ENCODE results near the gene EBF4.
"Not testable (repeated sequence)": the region's sequence is repeated elsewhere in the genome, so short reads cannot be mapped to it uniquely, and the experiment has no call there.

EBF4 gene

DNA sequence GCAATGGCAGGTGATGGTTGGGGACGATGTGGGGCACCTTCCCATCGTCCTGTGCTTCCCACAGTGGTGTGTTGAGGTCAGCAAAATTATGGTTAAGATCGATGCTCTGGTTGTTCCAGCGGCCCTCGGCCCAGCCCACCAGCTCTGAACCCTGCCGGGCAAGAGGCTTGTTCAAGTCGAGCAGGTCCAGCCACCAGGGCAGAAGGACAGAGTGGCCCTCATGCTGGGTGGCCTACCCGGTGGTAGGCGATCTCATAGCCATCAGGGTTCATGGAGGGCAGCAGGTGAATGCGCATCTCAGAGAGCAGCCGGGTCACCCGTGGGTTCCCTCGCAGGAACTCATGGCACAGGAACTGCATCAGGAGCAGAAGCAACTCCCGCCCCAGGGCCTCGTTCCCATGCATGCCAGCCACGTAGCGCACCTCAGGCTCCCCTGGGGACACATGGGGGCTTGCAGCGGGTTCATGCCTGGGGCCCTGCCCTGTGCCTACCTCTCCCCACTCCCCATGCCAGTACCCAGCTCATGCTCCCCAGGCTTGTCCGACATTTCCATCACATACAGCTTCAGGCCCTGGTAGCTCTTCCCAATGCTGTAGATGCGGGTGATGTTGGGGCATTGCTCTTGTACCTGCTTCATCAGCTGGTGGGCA, 103.6 kb downstream of the EBF4 start:
- no peak for DNase-seq (ENCODE audit: low spot score)

DNA sequence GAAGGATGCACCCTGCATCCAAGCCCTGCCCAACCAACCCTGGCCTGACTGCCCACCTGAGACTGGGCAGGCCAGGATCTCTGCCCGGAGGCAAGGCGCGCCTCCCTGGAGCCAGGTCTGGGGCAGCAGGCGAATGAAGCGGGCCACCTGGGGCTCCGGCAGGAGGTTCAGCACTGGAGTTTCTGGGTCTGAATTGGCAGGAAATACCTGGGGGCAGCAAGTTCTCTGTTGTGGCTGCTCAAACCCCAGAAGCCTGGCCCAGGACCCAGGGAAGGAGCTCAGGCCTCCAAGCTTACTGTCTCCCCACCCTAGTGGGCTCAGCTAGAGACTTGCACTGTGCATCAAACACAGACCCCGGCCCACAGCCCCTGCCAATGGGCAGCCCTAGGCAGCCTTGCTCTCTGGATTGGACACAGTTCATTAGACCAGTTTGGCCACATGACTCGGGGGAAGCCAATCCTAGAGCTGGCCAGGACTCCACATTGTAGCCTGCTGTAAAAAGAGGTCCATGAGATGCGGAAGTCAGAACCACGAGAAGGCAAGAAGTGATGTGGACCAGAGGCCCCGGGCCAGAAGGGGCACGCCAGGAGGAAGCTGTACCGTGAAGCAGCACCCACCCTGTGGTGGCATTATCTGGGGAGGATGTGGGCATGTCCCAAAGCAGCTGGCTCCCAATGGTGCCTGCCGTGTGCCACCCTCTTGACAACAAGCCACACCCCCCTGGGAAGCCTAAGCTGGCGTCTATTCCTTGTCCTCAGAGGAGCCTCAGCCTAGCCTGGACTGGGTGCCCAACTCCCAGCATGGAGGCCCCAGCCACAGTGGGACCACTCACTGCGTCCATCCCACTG, 104.8 kb downstream of the EBF4 start:
- no peak for DNase-seq (ENCODE audit: low spot score)

DNA sequence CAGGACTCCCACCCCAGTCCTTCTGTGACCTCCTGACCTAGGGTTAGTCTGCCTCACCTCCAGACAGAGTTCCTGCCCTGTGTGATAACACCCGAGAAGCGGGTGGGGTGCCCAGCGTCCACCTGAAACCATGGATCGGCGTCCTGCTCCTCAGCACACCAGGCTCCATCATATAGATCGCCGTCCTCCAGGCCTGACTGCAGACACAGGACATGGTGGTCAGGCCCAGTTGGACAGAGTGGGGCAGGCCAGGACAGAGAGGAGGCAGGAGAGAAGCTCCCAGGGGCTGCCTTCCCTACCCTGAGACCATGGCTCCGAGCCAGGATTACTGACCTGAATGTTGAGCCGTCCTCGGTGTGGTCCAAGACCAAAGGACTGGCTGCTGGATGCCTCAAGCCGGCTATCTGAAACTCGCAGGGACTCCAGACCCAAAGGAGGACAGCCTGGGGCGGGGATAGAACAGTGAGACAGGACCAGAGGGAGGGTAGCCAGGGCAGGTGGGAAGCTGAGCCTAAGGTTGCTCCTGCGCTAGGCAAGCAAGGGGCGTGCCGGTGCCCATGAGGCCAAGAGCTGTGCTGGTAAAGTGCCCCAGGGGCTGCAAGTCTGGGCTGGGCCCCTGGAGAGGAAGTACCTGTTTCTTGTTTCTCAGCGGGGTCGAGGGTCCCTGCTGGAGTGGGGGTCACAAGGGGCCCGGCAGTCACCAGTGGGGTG, 105.7 kb downstream of the EBF4 start:
- DNase-seq (ENCODE audit: low spot score): no peak

DNA sequence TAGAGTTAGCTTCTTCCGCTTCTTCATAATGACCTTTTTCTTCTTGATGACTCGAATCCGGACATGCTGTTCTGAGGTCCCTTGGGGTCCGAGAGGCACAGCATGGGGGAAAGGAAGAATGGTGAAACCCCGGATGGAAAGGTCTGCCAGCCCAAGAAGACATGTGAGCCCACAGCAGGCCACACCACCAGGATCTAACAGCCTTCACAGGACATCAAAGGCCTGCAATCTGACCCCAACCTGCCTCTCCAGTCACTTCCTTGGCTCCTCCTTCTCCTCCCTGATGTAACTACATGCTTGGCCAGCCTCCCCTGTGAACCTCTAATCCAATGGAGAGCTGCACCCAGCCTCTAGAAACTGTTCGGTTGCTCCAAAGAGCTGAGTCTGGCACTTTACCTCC, 106.2 kb downstream of the EBF4 start:
- DNase-seq (ENCODE audit: low spot score): no peak

DNA sequence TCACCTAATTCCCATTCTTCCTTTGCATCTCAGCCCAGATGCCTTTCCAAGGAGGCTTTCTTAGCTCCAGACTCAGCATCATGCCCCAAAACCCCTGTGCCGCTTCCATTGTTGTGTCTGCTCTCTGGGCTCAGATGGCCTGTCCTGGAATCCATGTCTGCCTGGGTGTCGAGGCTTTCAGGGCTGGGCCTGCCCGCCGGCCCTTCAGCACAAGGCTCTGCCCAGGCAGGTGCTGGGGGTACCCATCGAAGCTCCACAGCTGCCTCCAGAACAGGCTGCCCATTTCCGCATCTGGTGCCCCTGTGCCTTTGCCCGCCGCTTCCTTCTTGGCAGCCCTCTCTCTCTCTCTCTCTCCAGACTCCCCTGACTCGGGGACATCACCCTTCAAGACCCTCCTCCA, 106.7 kb downstream of the EBF4 start:
- no peak for DNase-seq (ENCODE audit: low spot score)

DNA sequence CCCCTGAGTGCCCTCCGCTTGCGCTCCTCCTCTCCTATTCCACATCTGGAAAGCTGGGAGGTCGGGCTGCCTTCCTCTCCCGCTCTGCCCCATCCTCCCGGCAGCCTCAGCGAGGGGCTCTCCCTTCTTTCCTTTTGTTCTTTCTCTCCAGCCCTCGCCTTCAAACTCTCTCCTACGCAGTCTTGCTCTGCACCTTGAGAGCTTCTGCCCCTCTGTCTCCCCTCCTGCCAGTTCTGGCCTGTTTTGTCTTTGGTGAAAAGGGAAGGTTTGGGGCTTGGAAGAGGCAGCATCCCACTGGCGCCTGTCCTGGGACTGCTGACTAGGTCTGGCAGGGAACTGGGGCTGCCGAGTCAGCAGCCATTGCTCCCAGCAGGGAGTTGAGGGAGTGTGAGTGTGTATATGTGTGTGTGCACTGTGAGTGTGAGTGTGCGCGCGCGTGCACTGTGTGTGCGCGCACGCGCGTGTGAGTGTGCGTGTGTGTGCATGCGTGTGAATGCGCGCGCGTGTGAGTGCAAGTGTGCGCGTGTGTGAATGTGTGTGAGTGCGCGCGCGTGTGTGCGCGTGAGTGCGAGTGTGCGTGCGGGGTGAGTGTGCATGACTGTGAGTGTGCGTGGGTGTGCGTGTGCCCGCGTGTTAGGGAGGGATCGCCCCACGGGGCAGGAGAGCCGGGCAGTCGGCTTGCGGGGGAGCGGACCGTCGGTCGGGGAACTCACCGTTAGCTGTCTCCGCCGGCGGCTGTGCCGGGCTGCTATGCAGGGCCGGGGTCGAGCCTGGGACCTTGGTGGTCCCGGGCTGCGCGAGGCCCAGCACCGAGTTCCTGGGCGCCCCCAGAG, 107.3 kb downstream of the EBF4 start:
- no peak for DNase-seq (ENCODE audit: low spot score)

DNA sequence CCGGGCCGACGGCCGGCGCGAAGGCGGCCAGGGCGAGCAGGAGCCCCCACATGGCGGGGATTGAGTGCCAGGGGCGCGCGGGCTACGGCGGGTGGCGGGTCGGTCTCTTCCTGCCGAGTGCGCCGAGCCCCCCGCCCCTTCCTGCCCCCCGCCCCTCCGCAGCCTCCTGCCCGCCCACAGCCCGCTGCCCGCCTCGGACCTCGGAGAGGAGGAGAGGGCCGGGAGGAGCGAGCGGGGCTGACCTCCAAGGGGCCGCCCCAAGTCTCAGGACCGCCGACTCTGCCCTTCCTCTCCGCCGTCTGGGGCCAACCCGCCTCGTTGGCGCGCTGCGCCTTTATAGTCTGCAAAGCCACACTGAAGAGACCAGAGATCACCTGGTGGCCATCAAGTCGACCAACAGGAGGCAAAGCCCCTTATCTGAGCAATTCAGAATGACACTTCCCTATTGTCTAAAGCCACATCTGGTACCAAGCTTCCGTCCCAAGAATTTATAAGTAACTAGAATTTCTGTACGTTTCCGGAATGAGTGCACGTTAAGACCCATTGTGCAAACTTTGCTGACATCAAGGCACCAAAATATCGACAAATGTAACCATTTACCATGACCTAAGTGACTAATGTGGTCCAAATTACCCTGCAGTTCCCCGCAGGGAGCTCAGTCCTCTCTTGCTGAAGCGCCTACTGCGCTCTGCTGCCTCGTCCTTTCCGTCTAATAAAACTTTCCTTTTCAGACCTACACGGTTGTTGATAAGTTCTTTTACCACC, 108.1 kb downstream of the EBF4 start, which contains the start of gene CPXM1:
CPXM1 (minus strand) TSS at position 107 of the 765 bp plus-strand sequence; CDS start at position 52, 55 bp downstream.
- DNase-seq (ENCODE audit: low spot score): no peak

DNA sequence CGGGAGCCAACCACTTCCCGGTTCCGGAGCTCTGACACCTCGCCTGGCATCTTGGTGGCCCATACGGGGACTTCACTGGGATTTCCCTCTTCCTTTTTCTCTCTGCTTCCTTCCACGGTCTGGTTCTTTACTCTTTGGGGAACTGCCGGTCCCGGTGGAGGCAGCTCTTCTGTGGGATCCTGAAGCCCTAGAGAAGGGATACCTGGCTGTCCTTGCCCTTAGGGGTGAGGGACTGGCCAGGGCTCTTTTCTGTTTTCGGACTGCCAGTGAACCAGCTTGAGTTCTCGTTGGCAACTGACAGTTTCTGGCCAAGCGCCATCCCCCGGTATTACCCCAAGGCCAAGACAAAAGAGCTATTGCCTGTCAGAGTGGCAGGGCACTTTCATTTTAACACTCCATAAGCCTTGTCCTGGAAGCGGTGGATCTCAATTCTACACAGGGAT, 108.7 kb downstream of the EBF4 start:
- DNase-seq (ENCODE audit: low spot score): no peak

DNA sequence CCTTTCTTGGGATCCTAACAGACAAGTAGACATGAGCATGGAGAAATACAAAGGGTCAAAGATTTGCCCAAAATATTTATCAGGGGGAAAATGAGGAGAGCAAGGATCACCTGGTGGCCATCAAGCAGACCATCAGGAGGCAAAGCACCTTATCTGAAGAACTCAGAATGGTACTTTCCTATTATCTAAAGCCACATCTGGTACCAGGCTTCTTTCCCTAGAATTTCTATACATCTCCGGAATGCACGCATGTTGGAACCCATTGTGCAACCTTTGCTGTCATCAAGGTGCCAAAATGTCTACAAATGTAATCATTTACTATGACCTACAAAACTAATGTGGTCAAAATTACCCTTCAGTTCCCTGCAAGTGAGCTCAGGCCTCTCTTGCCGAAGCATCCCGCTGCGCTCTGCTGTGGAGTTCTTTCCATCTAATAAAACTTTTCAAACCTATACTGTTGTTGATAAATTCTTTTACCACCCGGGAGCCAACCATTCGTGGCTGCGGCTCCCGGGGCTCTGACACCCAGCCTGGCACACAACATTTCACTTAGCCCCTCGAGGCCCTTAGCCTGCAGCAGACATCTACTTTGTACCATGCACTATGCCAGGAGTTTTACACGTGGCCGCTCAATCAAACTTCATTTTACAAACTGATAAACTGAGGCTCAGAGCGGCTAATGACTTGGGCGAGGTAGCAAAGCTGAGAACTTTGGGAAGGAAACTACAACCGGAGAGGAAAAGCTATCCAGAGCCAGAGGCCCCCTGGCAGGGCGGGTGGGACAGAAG, 111.7 kb downstream of the EBF4 start:
- no peak for DNase-seq (ENCODE audit: low spot score)

DNA sequence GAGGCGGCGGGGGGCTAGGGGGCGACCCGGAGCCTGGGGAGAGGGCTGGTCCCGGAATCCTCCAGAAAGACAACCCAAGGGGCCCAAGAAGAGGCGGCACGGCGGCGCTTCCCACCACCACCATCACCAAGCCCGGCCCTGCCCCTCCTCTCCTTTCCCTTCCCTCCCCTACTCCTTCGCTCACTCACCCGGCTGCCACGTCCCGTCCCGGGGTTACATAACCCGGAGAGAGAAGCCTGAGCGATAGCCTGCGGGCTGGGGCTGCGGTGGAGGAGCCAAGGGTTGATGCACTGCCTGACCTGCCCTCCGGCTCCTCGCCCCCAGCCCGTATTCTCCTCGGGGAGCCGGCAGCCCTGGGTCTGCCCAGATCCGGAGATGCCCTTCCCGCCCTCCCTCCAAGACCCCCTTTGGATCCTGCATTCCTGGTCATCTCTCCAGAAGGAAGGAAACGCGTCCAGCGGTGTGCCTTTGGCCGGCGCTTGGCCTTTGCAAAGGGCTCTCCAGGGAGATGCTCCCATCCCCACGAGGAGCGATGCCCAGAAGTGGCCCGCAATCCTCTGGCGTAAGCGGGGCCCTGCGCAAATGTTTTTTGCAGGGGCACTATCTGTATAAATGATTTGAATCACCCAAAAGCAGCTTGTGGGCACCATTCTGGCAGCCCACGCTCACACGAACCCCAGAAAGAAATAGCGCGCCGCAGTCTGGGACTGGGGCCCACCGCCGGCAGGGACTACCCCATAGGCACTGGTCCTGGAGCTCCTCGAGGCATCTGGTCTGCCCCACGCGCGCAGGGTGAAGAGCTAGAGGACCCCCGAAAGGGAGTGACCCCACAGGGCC, 112.5 kb downstream of the EBF4 start:
- no peak for DNase-seq (ENCODE audit: low spot score)

DNA sequence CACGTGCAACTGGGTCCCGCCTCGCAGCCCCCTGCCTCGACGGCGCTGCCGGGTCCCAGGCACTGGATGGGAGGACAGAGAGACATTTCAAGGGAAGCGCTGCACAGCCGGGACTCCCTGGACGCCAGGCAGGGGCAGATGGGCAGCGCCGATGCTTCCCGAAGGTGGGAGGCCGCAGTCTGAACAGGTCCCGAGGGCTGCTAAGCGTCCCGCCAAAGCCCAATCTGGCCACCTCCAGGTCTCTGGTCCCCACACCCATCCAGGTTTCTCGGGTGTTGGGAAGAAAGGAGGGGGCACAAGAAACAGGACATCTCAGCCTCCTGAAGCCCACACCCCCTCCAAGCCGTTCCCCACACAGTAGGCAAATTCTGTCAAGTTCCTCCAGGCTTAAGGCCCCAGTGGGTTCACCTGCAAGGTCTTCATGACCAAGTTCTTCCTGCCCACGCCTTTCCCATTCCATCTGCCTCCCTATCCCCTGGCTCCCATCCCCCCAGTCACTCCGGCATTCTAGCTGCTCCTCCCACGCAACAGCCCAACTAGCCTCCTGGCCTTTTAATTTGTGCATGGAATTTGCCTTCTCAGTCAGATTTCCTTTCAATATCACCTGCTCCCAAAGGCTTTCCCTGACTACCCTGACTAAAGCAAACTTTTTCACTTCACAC, 113.2 kb downstream of the EBF4 start:
- no peak for DNase-seq (ENCODE audit: low spot score)

DNA sequence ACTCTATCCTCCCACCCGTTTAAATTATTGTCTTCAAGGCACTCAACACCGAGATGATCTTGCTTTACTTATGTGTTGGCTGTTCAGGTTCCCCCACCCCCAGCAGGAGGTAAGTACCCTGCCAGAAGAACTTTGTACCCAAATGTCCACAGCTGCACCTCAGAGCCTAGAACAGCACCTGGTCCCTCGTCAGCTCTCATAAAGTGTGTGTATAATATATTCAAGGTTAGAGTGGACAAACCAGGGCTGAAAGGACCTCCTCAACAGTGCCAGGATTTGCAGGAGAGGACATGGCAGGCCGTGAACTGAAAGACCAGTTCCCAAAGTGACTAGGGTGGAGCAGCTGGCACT, 113.7 kb downstream of the EBF4 start:
- DNase-seq (ENCODE audit: low spot score): no peak

DNA sequence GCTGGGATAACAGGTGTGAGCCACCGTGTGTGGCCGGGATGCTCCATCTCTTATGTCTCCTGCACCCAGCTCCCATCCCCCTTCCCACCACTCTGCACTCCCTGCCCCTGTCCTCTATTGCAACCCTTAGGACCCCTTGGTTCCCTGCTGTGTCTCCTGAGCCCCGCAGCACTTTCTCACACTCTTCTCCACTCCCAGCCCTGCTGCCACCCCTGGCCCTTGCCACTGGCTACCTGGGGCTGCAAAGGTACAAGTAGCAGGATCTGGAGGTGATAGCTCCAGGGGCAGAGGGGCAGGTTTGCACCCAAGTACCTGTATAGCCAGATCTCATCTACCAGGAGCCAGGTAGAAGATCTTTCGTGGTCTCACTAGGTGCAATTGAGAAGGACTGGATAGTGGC, 114.4 kb downstream of the EBF4 start:
- DNase-seq (ENCODE audit: low spot score): no peak

DNA sequence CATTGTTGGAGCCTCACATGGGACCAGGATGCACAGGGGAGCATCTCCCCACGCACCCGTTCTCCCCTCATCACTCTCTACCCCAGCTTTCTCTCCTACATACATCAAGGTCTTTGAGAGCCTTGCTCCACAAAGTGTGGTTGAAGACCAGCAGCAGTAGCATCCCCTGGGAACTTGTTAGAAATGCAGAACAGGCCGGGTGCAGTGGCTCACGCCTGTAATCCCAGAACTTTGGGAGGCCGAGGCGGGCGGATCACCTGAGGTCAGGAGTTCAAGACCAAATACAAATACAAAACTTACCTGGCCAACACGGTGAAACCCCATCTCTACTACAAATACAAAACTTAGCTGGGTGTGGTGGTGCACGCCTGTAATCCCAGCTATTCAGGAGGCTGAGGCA, 115.3 kb downstream of the EBF4 start:
- not testable (repeated sequence) for DNase-seq (ENCODE audit: low spot score)

DNA sequence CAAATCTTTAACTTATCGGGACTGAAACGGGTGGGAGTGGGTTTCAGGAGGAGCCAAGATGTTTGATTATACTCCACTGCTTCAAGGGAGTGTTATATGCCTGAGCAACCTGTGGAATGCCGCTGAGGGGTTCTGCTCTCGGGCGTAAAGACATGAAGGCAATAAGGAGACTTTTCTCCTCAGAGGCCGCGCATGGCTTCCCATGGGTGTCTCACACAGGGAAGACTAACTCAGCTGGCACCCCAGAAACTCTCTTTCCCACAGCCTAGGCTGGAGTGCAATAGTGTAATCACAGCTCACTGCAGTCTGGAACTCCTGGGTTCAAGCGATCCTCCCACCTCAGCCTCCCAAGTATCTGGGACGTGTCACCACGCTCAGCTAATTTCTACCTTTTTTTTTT, 117.1 kb downstream of the EBF4 start:
- DNase-seq (ENCODE audit: low spot score): no peak
